Esophagus muscularis mucosa (tissue), 4 donors: ENCODE measurements around the gene SSC5D. TPM values are rescaled to one million over a fixed set of nuclear protein-coding genes. Genes with fewer than 3 reads are reported as not detected.
A peak's percentile ranks its signal among the peaks of the same experiment; 100 is the strongest.

ENCODE experiments used
- DNase-seq: peaks from one replicate; pipeline ENCODE4 v3.0.0-alpha.2; 2017; ENCODE audit errors: extremely low spot score
- H3K27ac ChIP-seq, 4 donors: fragments of 200-600 bp; sonication (generic); replicated peaks in 1 of 4; 1 replicate in 3 of 4; 2 replicates in 1 of 4; pipeline ENCODE4 v1.5.1; 2016 to 2019; ENCODE audit warnings: mild to moderate bottlenecking in 1 of 4
- H3K27me3 ChIP-seq, 4 donors: fragments of 200-600 bp; sonication (generic); one replicate each; pipeline versions ENCODE4 v1.5.1 to v1.6.0; 2016 to 2019
- H3K36me3 ChIP-seq, 4 donors: fragments of 200-600 bp; sonication (generic); one replicate each; pipeline ENCODE4 v1.5.1; 2016 to 2019
- H3K4me1 ChIP-seq, 4 donors: fragments of 200-600 bp; sonication (generic); one replicate each; pipeline ENCODE4 v1.5.1; 2016 to 2019
- H3K4me3 ChIP-seq, 4 donors: fragments of 200-600 bp; sonication (generic); 1 replicate in 2 of 4; 2 replicates in 2 of 4; pipeline ENCODE4 v1.5.1; 2016 to 2019; ENCODE audit warnings: mild to moderate bottlenecking in 4 of 4, moderate library complexity in 1 of 4
- H3K9me3 ChIP-seq, 4 donors: fragments of 200-600 bp; sonication (generic); 1 replicate in 3 of 4; 2 replicates in 1 of 4; pipeline ENCODE4 v1.5.1; 2016 to 2019
- EP300 ChIP-seq: sonication (generic); formaldehyde crosslinking; IDR thresholded peaks from one replicate; pipeline ENCODE4 v1.6.1; 2017; ENCODE audit warnings: antibody characterized with exemption
- POLR2A ChIP-seq: fragments of 450-650 bp; IDR thresholded peaks from one replicate; pipeline ENCODE4 v1.6.1; 2017; ENCODE audit warnings: antibody characterized with exemption, moderate library complexity, mild to moderate bottlenecking, low read depth
- POLR2AphosphoS5 ChIP-seq, 2 donors: sonication (generic); formaldehyde crosslinking; IDR thresholded peaks; one replicate each; pipeline ENCODE4 v1.6.1; 2017; ENCODE audit warnings: antibody characterized with exemption in 2 of 2
- WGBS: methylation state at CpG from one replicate; pipeline ENCODE4 v1.1.5; 2018; 5-methylcytosine and 5-hydroxymethylcytosine counted together
- intact Hi-C: fragments of 100-400 bp; cut with DNase I; formaldehyde crosslinking; loops from one replicate; pipeline ENCODE4 v1.15.1; 2023
- total RNA-seq, 4 donors: library from RNA; depleted of rRNA; stranded (reverse); fragments of >200 nt; gene quantifications; one replicate each; pipeline versions ENCODE4 v1.1.0 to v1.2.1, GENCODE V29; 2016
- TF ChIP-seq, protein P1 (sequence below), 3 experiments: fragments of 200-600 bp in 2 of 3; fragments of 450-650 bp in 1 of 3; sonication (generic) in 2 of 3; IDR thresholded peaks; one replicate each; pipeline ENCODE4 v1.5.1; 2017 to 2019; ENCODE audit warnings: antibody characterized with exemption in 3 of 3, mild to moderate bottlenecking in 2 of 3, moderate library complexity in 1 of 3

The SSC5D gene
- total RNA-seq, 4 donors from 2014 or later = 9.5 to 41.2 (median 14.6) TPM

GRCh38 chr19:55549500-55550320, 61.5 kb downstream of the SSC5D start:
- intact Hi-C loops = no loop called here
- no peak for DNase-seq
- Histone ChIP-seq H3K9me3 (no peaks in the 10 kb centered on the region), H3K4me1 (peaks cover 23 to 36% (median 31%) of the 10 kb centered on the region in 4 donors), H3K27ac (peak overlapping the region; percentile 29 to 47 (median 40)), H3K36me3 (no peaks in the 10 kb centered on the region), H3K27me3 (peaks cover 0 to 89% (median 9%) of the 10 kb centered on the region in 4 donors), H3K4me3 (peak overlapping the region in 3 of 4 donors; percentile 6 to 14 (median 13))
- TF ChIP-seq EP300 (no peak), POLR2AphosphoS5 (IDR thresholded peaks at IDR 0.05) (no peak), POLR2A (no peak)
- TF ChIP-seq, protein P1, sequence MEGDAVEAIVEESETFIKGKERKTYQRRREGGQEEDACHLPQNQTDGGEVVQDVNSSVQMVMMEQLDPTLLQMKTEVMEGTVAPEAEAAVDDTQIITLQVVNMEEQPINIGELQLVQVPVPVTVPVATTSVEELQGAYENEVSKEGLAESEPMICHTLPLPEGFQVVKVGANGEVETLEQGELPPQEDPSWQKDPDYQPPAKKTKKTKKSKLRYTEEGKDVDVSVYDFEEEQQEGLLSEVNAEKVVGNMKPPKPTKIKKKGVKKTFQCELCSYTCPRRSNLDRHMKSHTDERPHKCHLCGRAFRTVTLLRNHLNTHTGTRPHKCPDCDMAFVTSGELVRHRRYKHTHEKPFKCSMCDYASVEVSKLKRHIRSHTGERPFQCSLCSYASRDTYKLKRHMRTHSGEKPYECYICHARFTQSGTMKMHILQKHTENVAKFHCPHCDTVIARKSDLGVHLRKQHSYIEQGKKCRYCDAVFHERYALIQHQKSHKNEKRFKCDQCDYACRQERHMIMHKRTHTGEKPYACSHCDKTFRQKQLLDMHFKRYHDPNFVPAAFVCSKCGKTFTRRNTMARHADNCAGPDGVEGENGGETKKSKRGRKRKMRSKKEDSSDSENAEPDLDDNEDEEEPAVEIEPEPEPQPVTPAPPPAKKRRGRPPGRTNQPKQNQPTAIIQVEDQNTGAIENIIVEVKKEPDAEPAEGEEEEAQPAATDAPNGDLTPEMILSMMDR (IDR thresholded peaks at IDR 0.05) = no peak
- WGBS = 39% methylated on average over 25 of the region's 36 CpGs

DNA sequence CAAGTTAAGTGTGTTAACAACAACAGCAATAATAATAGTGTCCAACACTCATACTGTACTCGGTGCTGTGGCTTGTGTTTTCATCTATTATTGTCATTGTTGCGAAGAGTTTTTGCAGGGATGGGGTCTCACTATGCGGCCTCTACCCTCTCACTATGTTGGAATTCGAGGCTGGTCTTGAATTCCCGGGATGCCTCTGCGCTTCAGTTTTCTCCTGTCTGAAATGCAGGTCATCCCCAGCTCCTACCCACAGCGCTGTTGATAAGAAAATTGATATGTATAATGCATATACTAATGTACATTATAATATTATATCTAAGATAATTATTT, 62.0 kb downstream of the SSC5D start:
- Histone ChIP-seq H3K4me3 (no peak overlapping the region), H3K4me1 (peaks cover 23 to 32% (median 30%) of the 10 kb centered on the region in 4 donors), H3K36me3 (no peaks in the 10 kb centered on the region), H3K27me3 (peaks cover 0 to 89% (median 9%) of the 10 kb centered on the region in 4 donors), H3K27ac (no peak overlapping the region), H3K9me3 (no peaks in the 10 kb centered on the region)
- 63% methylated on average over 7 of the region's 7 CpGs for WGBS
- intact Hi-C loops = no loop called here
- TF ChIP-seq POLR2AphosphoS5 (IDR thresholded peaks at IDR 0.05) = no peak
- TF ChIP-seq, protein P1 (IDR thresholded peaks at IDR 0.05) = no peak
- TF ChIP-seq POLR2A = no peak
- TF ChIP-seq EP300 = no peak
- DNase-seq = no peak

GRCh38 chr19:55552206-55552605, 64.0 kb downstream of the SSC5D start:
- Histone ChIP-seq H3K36me3 (no peaks in the 10 kb centered on the region), H3K4me3 (no peak overlapping the region), H3K4me1 (peaks cover 4 to 13% (median 11%) of the 10 kb centered on the region in 4 donors), H3K9me3 (no peaks in the 10 kb centered on the region), H3K27me3 (peaks cover 0 to 72% (median 9%) of the 10 kb centered on the region in 4 donors), H3K27ac (no peak overlapping the region)
- TF ChIP-seq, protein P1 (IDR thresholded peaks at IDR 0.05) = no peak
- no peak for TF ChIP-seq POLR2A
- intact Hi-C loops = no loop called here
- WGBS = 76% methylated on average over 5 of the region's 5 CpGs
- DNase-seq = no peak

- no peaks in the 10 kb centered on the region for H3K36me3 ChIP-seq
- peaks cover 0 to 67% (median 9%) of the 10 kb centered on the region in 4 donors for H3K27me3 ChIP-seq
- intact Hi-C loops = no loop called here
- H3K4me3 ChIP-seq = no peak overlapping the region
- no peak overlapping the region for H3K27ac ChIP-seq
- peaks cover under 1 to 10% (median 8%) of the 10 kb centered on the region in 4 donors for H3K4me1 ChIP-seq
- TF ChIP-seq EP300 (no peak), POLR2AphosphoS5 (IDR thresholded peaks at IDR 0.05) (no peak), POLR2A (no peak)
- TF ChIP-seq, protein P1 (IDR thresholded peaks at IDR 0.05) = no peak
- no peak for DNase-seq
- H3K9me3 ChIP-seq = no peaks in the 10 kb centered on the region
- WGBS = 67% methylated on average over 13 of the region's 13 CpGs
These were observed 64.4 kb downstream of the SSC5D start for GRCh38 chr19:55552620-55553019.
